Fibroblast of skin of right quadriceps (primary cell): Measurements from ENCODE around the gene OTOGL.
A peak's percentile ranks its signal among the peaks of the same experiment; 100 is the strongest.
"Not testable (repeated sequence)": the region's sequence is repeated elsewhere in the genome, so short reads cannot be mapped to it uniquely, and the experiment has no call there.

Experiments
- DNase-seq: peaks from one replicate; pipeline ENCODE4 v3.0.0-alpha.2; 2013

The OTOGL gene

GRCh38 chr12:80099259-80099658 lies at the start of gene OTOGL:
OTOGL (plus strand) TSS chr12:80099537; CDS start chr12:80209432, 109,895 bp downstream.
- DNase-seq: peak; percentile 31

- no peak for DNase-seq
These were observed 49.1 kb upstream of the OTOGL start for GRCh38 chr12:80050236-80050635.

GRCh38 chr12:80053051-80053790 lies 46.1 kb upstream of the OTOGL start:
- DNase-seq: peak; percentile 78

- DNase-seq: no peak
These were observed 43.1 kb upstream of the OTOGL start for GRCh38 chr12:80056232-80056631.

- no peak for DNase-seq
These were observed 42.5 kb upstream of the OTOGL start for GRCh38 chr12:80056845-80057244.

- no peak for DNase-seq
These were observed 40.8 kb upstream of the OTOGL start for GRCh38 chr12:80058586-80058985.

DNA sequence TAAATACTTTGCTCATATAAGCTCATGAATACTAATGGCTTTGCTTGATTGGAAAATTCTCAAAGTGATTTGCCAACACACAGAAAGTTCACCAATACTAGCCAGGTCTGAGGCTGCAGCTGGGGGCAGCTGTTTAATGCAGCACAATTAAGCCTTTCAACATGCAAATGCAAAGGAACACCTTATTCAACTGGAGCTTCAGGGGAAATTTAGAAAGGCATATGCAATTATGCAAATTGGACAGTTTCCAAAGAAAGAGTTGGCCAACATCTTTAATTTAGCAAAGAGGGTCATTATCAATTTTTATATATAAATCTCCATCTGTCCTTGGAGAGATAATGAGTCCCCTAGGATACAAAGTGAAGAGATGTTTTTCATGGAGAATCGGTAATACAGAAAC lies 40.2 kb upstream of the OTOGL start:
- no peak for DNase-seq

- no peak for DNase-seq
These were observed 39.5 kb upstream of the OTOGL start for GRCh38 chr12:80059875-80060274.

- peak; percentile 90 for DNase-seq
These were observed 35.1 kb upstream of the OTOGL start for GRCh38 chr12:80064269-80064668.

DNA sequence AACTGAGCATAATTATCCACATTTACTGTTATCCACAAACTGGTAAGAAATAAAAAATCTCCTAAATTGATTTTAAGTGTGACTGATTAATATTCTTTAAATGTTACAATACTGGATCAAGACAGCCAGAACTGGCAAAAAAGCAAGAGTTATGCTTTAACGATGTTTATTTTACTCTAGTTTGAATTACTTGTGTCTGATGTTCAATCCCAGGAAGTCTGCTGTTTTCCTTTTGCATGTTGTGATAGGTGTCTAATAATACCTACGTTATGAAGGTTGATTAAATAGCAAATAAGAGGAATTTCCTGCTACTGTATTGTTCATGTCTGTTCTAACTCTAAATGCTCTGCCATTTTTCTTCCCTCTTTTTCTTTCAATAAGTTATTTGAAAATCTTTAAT lies 34.4 kb upstream of the OTOGL start:
- no peak for DNase-seq

- DNase-seq: no peak
These were observed 31.2 kb upstream of the OTOGL start for GRCh38 chr12:80068173-80068572.

GRCh38 chr12:80083892-80084614 lies 15.3 kb upstream of the OTOGL start:
- DNase-seq: not testable (repeated sequence)

DNA sequence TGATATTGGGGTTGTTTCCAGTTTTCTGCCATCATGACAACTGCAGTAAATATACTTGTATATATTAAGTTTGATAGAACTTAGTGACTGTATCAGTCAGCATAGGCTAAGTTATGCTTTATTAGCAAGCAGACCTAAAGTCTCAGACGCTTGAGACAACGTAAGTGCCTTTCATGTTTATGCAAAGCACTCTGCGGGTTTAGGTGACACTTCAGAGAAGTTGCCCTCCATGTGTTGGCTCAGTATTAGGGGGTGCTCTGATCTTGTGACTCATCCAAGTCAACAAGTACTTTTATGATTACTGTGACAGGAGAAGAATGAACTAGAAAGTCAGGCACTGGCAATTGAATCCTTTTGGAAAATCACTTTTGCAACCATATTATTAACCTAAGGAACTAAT lies 13.3 kb upstream of the OTOGL start:
- DNase-seq: no peak

DNA sequence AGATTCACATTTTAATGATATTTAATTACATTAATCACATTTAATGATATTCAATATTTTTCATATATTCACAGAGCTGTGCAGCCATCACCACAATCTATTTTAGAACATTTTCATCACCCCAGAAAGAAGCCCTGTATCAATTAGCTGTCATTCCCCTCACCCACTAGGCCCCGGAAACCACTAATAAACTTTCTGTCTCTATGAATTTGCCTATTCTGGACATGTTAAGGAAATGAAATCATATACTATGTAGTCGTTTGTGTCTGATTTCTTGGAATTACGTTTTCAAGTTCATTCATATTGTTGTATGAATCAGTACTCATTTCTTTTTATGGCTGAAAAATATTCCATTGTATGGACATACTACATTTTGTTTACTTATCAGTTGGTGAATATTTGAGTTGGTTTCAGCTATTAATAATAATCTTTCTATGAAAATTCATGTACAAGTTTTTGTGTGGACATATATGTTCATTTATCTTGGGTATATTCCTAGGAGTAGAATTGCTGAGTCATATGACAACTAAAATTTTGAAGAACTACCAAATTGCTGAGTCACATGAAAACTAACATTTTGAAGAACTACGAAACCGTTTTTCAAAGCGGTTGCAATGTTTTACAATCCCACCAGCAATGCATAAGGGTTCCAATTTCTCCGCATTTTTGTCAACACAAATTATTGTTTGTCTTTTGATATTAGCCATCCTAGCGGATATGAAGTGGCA lies 11.7 kb upstream of the OTOGL start:
- peak; percentile 5 for DNase-seq

GRCh38 chr12:80100591-80100990 lies 1.3 kb downstream of the OTOGL start:
- peak; percentile 80 for DNase-seq

GRCh38 chr12:80101126-80101525 lies 1.8 kb downstream of the OTOGL start:
- DNase-seq: peak; percentile 55

- peak; percentile 76 for DNase-seq
These were observed 7.9 kb downstream of the OTOGL start for GRCh38 chr12:80107221-80107620.

DNA sequence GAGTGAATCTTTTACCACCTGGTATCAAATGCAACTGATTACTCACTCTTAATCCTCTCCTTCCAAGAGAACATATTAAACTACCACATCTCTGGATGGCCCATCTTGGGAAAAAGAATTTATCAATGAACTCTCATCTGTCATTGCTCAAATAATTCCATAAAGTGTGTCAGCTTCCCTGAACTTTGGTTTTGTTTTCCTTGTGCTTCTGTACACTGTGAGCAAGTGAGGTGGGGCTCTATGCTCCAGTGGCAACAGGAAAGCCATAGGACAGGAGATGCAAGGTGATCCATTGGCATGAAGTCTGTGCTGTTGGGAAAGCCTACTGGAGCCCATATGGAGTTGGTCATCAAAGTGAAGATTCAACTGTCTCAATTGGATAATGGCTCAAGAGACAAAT lies 17.4 kb downstream of the OTOGL start:
- DNase-seq: no peak

- no peak for DNase-seq
These were observed 19.4 kb downstream of the OTOGL start for GRCh38 chr12:80118565-80119324.

DNA sequence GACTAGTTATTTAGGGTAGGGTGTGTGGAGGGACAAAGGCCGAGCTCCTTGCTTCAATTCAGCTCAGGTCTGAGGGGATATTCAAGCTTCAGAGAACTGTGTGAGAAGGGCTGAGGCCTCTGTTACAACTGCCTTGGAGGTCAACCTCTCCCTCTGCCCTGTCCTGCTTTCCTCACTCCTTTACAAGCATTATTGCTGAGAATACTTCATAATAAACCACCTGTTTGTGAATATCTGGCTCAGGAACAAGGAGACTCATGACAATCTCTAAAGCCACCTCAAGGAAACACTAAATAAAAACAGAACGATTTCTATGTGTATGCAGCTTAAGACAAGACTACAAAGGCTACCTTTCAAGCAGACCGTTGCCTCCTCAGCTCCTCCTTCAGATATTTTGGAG lies 21.7 kb downstream of the OTOGL start:
- no peak for DNase-seq

DNA sequence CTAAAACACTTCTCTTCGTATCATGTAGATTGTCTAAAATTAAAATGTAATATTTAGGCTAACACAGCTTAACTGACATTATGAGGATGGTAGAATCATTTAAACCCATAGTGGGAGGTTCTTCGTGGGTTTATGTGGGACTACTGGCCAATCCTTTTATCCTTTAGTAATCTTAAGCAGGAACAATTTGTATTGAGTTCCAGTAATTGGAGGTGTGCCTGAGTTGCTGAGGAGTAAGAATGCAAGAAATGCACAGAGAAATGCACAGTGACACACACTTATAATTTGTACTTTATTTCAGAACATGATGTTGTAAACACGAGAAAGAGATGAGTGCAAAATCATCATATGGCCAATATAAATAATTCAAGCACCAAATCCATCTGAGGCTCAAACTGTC lies 22.3 kb downstream of the OTOGL start:
- peak; percentile 46 for DNase-seq

GRCh38 chr12:80129895-80130530 lies 30.7 kb downstream of the OTOGL start:
- DNase-seq: peak; percentile 70
